Measurements from ENCODE around the gene MICOS13. TPM values are rescaled to one million over a fixed set of nuclear protein-coding genes. Genes with fewer than 3 reads are reported as not detected.

Gene MICOS13
- total RNA-seq, 1 experiment from 2014 or later = 32.5 TPM

GRCh38 chr19:5694167-5694955 is 14.0 kb upstream of the MICOS13 start:
- peaks cover 6% of the 10 kb centered on the region; the same call in 1 of the 2 replicates for H3K4me1 Mint-ChIP-seq
- ChIA-PET POLR2A (interaction anchor here (0.6 to 0.9 kb wide), 2 partner anchors 22 to 24 kb away, joined by 3 to 4 read pairs; no protein-coding TSS in a partner anchor), CTCF (no interaction called here)
- H3K4me3 Mint-ChIP-seq = no peak overlapping the region
- no peak for ATAC-seq
- no peaks in the 10 kb centered on the region for H3K27me3 Mint-ChIP-seq (ENCODE audit: low read depth)
- H3K36me3 Mint-ChIP-seq = peaks cover 48% of the 10 kb centered on the region
- H3K27ac Mint-ChIP-seq = peak overlapping the region; percentile 32; the same call in 1 of the 2 replicates
- TF ChIP-seq NFATC4 (CRISPR knock-in tag; IDR thresholded peaks at IDR 0.05) (0 out of 2 replicates have a peak, but pooled peaks have one; percentile 17), ZNF232 (CRISPR knock-in tag; IDR thresholded peaks at IDR 0.05) (no peak)
- DNase-seq (ENCODE audit: low spot score) = no peak
- no peaks in the 10 kb centered on the region for H3K9me3 Mint-ChIP-seq

GRCh38 chr19:5693195-5694166 is 13.2 kb upstream of the MICOS13 start:
- peaks cover 42% of the 10 kb centered on the region for H3K36me3 Mint-ChIP-seq
- DNase-seq (ENCODE audit: low spot score) (no peak), ATAC-seq (no peak)
- H3K4me1 Mint-ChIP-seq = peaks cover 6% of the 10 kb centered on the region; the same call in 1 of the 2 replicates
- H3K27ac Mint-ChIP-seq = peak overlapping the region; percentile 49; the same call in 1 of the 2 replicates
- no peaks in the 10 kb centered on the region for H3K27me3 Mint-ChIP-seq (ENCODE audit: low read depth)
- H3K4me3 Mint-ChIP-seq = no peak overlapping the region
- TF ChIP-seq IRF1 (CRISPR knock-in tag; IDR thresholded peaks at IDR 0.05) = 0 out of 2 replicates have a peak, but pooled peaks have one; percentile 45
- 0 out of 2 replicates have a peak, but pooled peaks have one; percentile 30 for TF ChIP-seq PRDM15 (CRISPR knock-in tag; IDR thresholded peaks at IDR 0.05)
- TF ChIP-seq SP1 (CRISPR knock-in tag; conservative IDR thresholded peaks at IDR 0.05) = 0 out of 2 replicates have a peak, but pooled peaks have one; percentile 19
- 0 out of 2 replicates have a peak, but pooled peaks have one; percentile 40 for TF ChIP-seq ZNF532 (CRISPR knock-in tag; IDR thresholded peaks at IDR 0.05; ENCODE audit: borderline replicate concordance)
- no peak for TF ChIP-seq SOX15 (CRISPR knock-in tag; IDR thresholded peaks at IDR 0.05)
- TF ChIP-seq ATF6 (CRISPR knock-in tag; IDR thresholded peaks at IDR 0.05) = no peak
- POLR2A ChIA-PET = interaction anchor here (0.6 to 0.9 kb wide), 2 partner anchors 23 kb away, joined by 3 to 4 read pairs; no protein-coding TSS in a partner anchor
- CTCF ChIA-PET = no interaction called here
- no peaks in the 10 kb centered on the region for H3K9me3 Mint-ChIP-seq
